Measurements from ENCODE around the gene CD53. TPM values are rescaled to one million over a fixed set of nuclear protein-coding genes. Genes with fewer than 3 reads are reported as not detected.

Gene CD53
- total and polyA plus RNA-seq, 9 of the 15 experiments (the other 6 are each of a cell fraction or from before 2014, with no cell fraction given): 63.5 to 220 (median 131) TPM

GRCh38 chr1:110875216-110875731 lies 2.3 kb downstream of the CD53 start (continued):
- peak; percentile 61; the same call in 1 of the 2 replicates for TF ChIP-seq CUX1 (CRISPR knock-in tag; IDR thresholded peaks at IDR 0.05)
- peak; percentile 57 for TF ChIP-seq TCF3 (CRISPR knock-in tag; IDR thresholded peaks at IDR 0.05)
- no peak for TF ChIP-seq REST (IDR thresholded peaks at IDR 0.05; ENCODE audit: borderline replicate concordance)
- 0 out of 2 replicates have a peak, but pooled peaks have one; percentile 41 for TF ChIP-seq REST (CRISPR knock-in tag; IDR thresholded peaks at IDR 0.05; ENCODE audit: low read depth)
- no peak for TF ChIP-seq BCOR (IDR thresholded peaks at IDR 0.05)
- no peak for TF ChIP-seq SMARCA4 (IDR thresholded peaks at IDR 0.05)
- no peak for TF ChIP-seq SIRT6 (IDR thresholded peaks at IDR 0.05; ENCODE audit: low read depth, low read length)
- no peak for TF ChIP-seq HDAC6 (IDR thresholded peaks at IDR 0.05; ENCODE audit: low read depth, low read length)
- no peak for TF ChIP-seq ARID1B (IDR thresholded peaks at IDR 0.05)
- TF ChIP-seq HMBOX1 (IDR thresholded peaks at IDR 0.05): peak; percentile 66
- no peak for TF ChIP-seq ETS2 (tag; IDR thresholded peaks at IDR 0.05; ENCODE audit: borderline replicate concordance, poor library complexity, severe bottlenecking)
- 0 out of 4 replicates have a peak, but pooled peaks of 1 of the 2 experiments have one; percentile 43 for TF ChIP-seq HDAC1 (IDR thresholded peaks at IDR 0.05)
- no peak for TF ChIP-seq NR0B1 (IDR thresholded peaks at IDR 0.05; ENCODE audit: partially characterized antibody)

Data from K562 (cell line).